AG20443 (cell line): ENCODE measurements around the gene ZC3H12D.
"Not testable (repeated sequence)": the region's sequence is repeated elsewhere in the genome, so short reads cannot be mapped to it uniquely, and the experiment has no call there.

Experiments
- DNase-seq: peaks from one replicate; pipeline ENCODE4 v3.0.0; 2012; ENCODE audit warnings: low spot score, mixed read lengths

The ZC3H12D gene

GRCh38 chr6:149459761-149460160 lies 25.1 kb downstream of the ZC3H12D start:
- no peak for DNase-seq

- no peak for DNase-seq
Observed at GRCh38 chr6:149458806-149459205, 26.0 kb downstream of the ZC3H12D start.

- no peak for DNase-seq
Observed at GRCh38 chr6:149458196-149458595, 26.6 kb downstream of the ZC3H12D start.

- DNase-seq = no peak
Observed at GRCh38 chr6:149457316-149457884, 27.4 kb downstream of the ZC3H12D start.

GRCh38 chr6:149456311-149457021 lies 28.3 kb downstream of the ZC3H12D start:
- no peak for DNase-seq

GRCh38 chr6:149455031-149455732 lies 29.6 kb downstream of the ZC3H12D start:
- DNase-seq = no peak

- DNase-seq = peak; percentile 96
Observed at GRCh38 chr6:149454346-149454848, 30.4 kb downstream of the ZC3H12D start.

GRCh38 chr6:149453597-149454345 lies 31.0 kb downstream of the ZC3H12D start:
- DNase-seq = no peak

- DNase-seq = no peak
Observed at GRCh38 chr6:149452037-149452939, 32.5 kb downstream of the ZC3H12D start.

GRCh38 chr6:149451376-149452036 lies 33.3 kb downstream of the ZC3H12D start:
- DNase-seq = peak; percentile 45

- DNase-seq = peak; percentile 75
Observed at GRCh38 chr6:149450679-149451375, 34.0 kb downstream of the ZC3H12D start.

- DNase-seq = no peak
Observed at GRCh38 chr6:149449831-149450678, 34.8 kb downstream of the ZC3H12D start.

- no peak for DNase-seq
Observed at GRCh38 chr6:149448821-149449453, 35.9 kb downstream of the ZC3H12D start.

- DNase-seq = no peak
Observed at GRCh38 chr6:149446791-149447376, 37.9 kb downstream of the ZC3H12D start.

- no peak for DNase-seq
Observed at GRCh38 chr6:149445573-149445972, 39.2 kb downstream of the ZC3H12D start.

GRCh38 chr6:149445095-149445466 lies 39.7 kb downstream of the ZC3H12D start:
- no peak for DNase-seq

- DNase-seq = not testable (repeated sequence)
Observed at GRCh38 chr6:149444360-149445094, 40.3 kb downstream of the ZC3H12D start.
